Measurements from ENCODE around the gene ST8SIA3.

The ST8SIA3 gene

GRCh38 chr18:57352271-57352701 lies at the start of gene ST8SIA3:
Gene ST8SIA3, plus strand, starts transcription at chr18:57352557. Its CDS starts 290 bp downstream, at chr18:57352847.
- Histone ChIP-seq H3K9ac (ENCODE audit: low read depth, low read length) (peak within 1 kb of the TSS; percentile 78), H3K9me3 (ENCODE audit: control insufficient read depth, insufficient read depth, low read length) (no peaks in the 10 kb centered on the region), H3K4me1 (ENCODE audit: insufficient read depth, low read length) (0 out of 2 replicates have a peak, but pooled peaks cover 4% of the 10 kb centered on the region), H3K36me3 (ENCODE audit: insufficient read depth, low read length) (no peaks in the 10 kb centered on the region)

- H3K36me3 ChIP-seq (ENCODE audit: insufficient read depth, low read length): no peaks in the 10 kb centered on the region
- H3K4me1 ChIP-seq (ENCODE audit: insufficient read depth, low read length): no peaks in the 10 kb centered on the region
- H3K9ac ChIP-seq (ENCODE audit: low read depth, low read length): no peak overlapping the region
- H3K9me3 ChIP-seq (ENCODE audit: control insufficient read depth, insufficient read depth, low read length): no peaks in the 10 kb centered on the region
Observed at GRCh38 chr18:57311472-57311871, 40.9 kb upstream of the ST8SIA3 start.

- H3K9ac ChIP-seq (ENCODE audit: low read depth, low read length): no peak overlapping the region
- no peaks in the 10 kb centered on the region for H3K36me3 ChIP-seq (ENCODE audit: insufficient read depth, low read length)
- no peaks in the 10 kb centered on the region for H3K9me3 ChIP-seq (ENCODE audit: control insufficient read depth, insufficient read depth, low read length)
- H3K4me1 ChIP-seq (ENCODE audit: insufficient read depth, low read length): no peaks in the 10 kb centered on the region
Observed at GRCh38 chr18:57312346-57313144, 39.8 kb upstream of the ST8SIA3 start.

- no peaks in the 10 kb centered on the region for H3K4me1 ChIP-seq (ENCODE audit: insufficient read depth, low read length)
- H3K9me3 ChIP-seq (ENCODE audit: control insufficient read depth, insufficient read depth, low read length): no peaks in the 10 kb centered on the region
- no peaks in the 10 kb centered on the region for H3K36me3 ChIP-seq (ENCODE audit: insufficient read depth, low read length)
- no peak overlapping the region for H3K9ac ChIP-seq (ENCODE audit: low read depth, low read length)
Observed at GRCh38 chr18:57320603-57321002, 31.8 kb upstream of the ST8SIA3 start.

- Histone ChIP-seq H3K36me3 (ENCODE audit: insufficient read depth, low read length) (no peaks in the 10 kb centered on the region), H3K9me3 (ENCODE audit: control insufficient read depth, insufficient read depth, low read length) (no peaks in the 10 kb centered on the region)
Observed at GRCh38 chr18:57325491-57326166, 26.7 kb upstream of the ST8SIA3 start.

GRCh38 chr18:57326718-57327323 lies 25.5 kb upstream of the ST8SIA3 start:
- Histone ChIP-seq H3K36me3 (ENCODE audit: insufficient read depth, low read length) (no peaks in the 10 kb centered on the region), H3K9ac (ENCODE audit: low read depth, low read length) (no peak overlapping the region), H3K9me3 (ENCODE audit: control insufficient read depth, insufficient read depth, low read length) (no peaks in the 10 kb centered on the region), H3K4me1 (ENCODE audit: insufficient read depth, low read length) (no peaks in the 10 kb centered on the region)

More at GRCh38 chr18:57325491-57326166, 26.7 kb upstream of the ST8SIA3 start:
- Histone ChIP-seq H3K9ac (ENCODE audit: low read depth, low read length) (no peak overlapping the region), H3K4me1 (ENCODE audit: insufficient read depth, low read length) (no peaks in the 10 kb centered on the region)

GRCh38 chr18:57328665-57329064 lies 23.7 kb upstream of the ST8SIA3 start:
- Histone ChIP-seq H3K9ac (ENCODE audit: low read depth, low read length) (no peak overlapping the region), H3K36me3 (ENCODE audit: insufficient read depth, low read length) (no peaks in the 10 kb centered on the region), H3K4me1 (ENCODE audit: insufficient read depth, low read length) (0 out of 2 replicates have a peak, but pooled peaks cover under 1% of the 10 kb centered on the region), H3K9me3 (ENCODE audit: control insufficient read depth, insufficient read depth, low read length) (no peaks in the 10 kb centered on the region)

- Histone ChIP-seq H3K9ac (ENCODE audit: low read depth, low read length) (no peak overlapping the region), H3K9me3 (ENCODE audit: control insufficient read depth, insufficient read depth, low read length) (no peaks in the 10 kb centered on the region), H3K36me3 (ENCODE audit: insufficient read depth, low read length) (no peaks in the 10 kb centered on the region), H3K4me1 (ENCODE audit: insufficient read depth, low read length) (0 out of 2 replicates have a peak, but pooled peaks cover 5% of the 10 kb centered on the region)
Observed at GRCh38 chr18:57329856-57330255, 22.5 kb upstream of the ST8SIA3 start.

- Histone ChIP-seq H3K9ac (ENCODE audit: low read depth, low read length) (no peak overlapping the region), H3K4me1 (ENCODE audit: insufficient read depth, low read length) (0 out of 2 replicates have a peak, but pooled peaks cover 5% of the 10 kb centered on the region), H3K36me3 (ENCODE audit: insufficient read depth, low read length) (no peaks in the 10 kb centered on the region), H3K9me3 (ENCODE audit: control insufficient read depth, insufficient read depth, low read length) (no peaks in the 10 kb centered on the region)
Observed at GRCh38 chr18:57331718-57332117, 20.6 kb upstream of the ST8SIA3 start.

GRCh38 chr18:57333940-57334339 lies 18.4 kb upstream of the ST8SIA3 start:
- H3K36me3 ChIP-seq (ENCODE audit: insufficient read depth, low read length): no peaks in the 10 kb centered on the region
- 0 out of 2 replicates have a peak, but pooled peaks cover 5% of the 10 kb centered on the region for H3K4me1 ChIP-seq (ENCODE audit: insufficient read depth, low read length)
- no peak overlapping the region for H3K9ac ChIP-seq (ENCODE audit: low read depth, low read length)
- no peaks in the 10 kb centered on the region for H3K9me3 ChIP-seq (ENCODE audit: control insufficient read depth, insufficient read depth, low read length)

GRCh38 chr18:57334383-57334782 lies 18.0 kb upstream of the ST8SIA3 start:
- Histone ChIP-seq H3K4me1 (ENCODE audit: insufficient read depth, low read length) (0 out of 2 replicates have a peak, but pooled peaks cover 5% of the 10 kb centered on the region), H3K9me3 (ENCODE audit: control insufficient read depth, insufficient read depth, low read length) (no peaks in the 10 kb centered on the region), H3K9ac (ENCODE audit: low read depth, low read length) (no peak overlapping the region), H3K36me3 (ENCODE audit: insufficient read depth, low read length) (no peaks in the 10 kb centered on the region)

- Histone ChIP-seq H3K36me3 (ENCODE audit: insufficient read depth, low read length) (no peaks in the 10 kb centered on the region), H3K9me3 (ENCODE audit: control insufficient read depth, insufficient read depth, low read length) (no peaks in the 10 kb centered on the region), H3K4me1 (ENCODE audit: insufficient read depth, low read length) (0 out of 2 replicates have a peak, but pooled peaks cover 5% of the 10 kb centered on the region), H3K9ac (ENCODE audit: low read depth, low read length) (no peak overlapping the region)
Observed at GRCh38 chr18:57336343-57336742, 16.0 kb upstream of the ST8SIA3 start.

GRCh38 chr18:57337890-57338289 lies 14.5 kb upstream of the ST8SIA3 start:
- no peak overlapping the region for H3K9ac ChIP-seq (ENCODE audit: low read depth, low read length)
- no peaks in the 10 kb centered on the region for H3K36me3 ChIP-seq (ENCODE audit: insufficient read depth, low read length)
- H3K4me1 ChIP-seq (ENCODE audit: insufficient read depth, low read length): 0 out of 2 replicates have a peak, but pooled peaks cover 5% of the 10 kb centered on the region
- no peaks in the 10 kb centered on the region for H3K9me3 ChIP-seq (ENCODE audit: control insufficient read depth, insufficient read depth, low read length)

- Histone ChIP-seq H3K9me3 (ENCODE audit: control insufficient read depth, insufficient read depth, low read length) (no peaks in the 10 kb centered on the region), H3K4me1 (ENCODE audit: insufficient read depth, low read length) (0 out of 2 replicates have a peak, but pooled peaks cover 3% of the 10 kb centered on the region), H3K36me3 (ENCODE audit: insufficient read depth, low read length) (no peaks in the 10 kb centered on the region), H3K9ac (ENCODE audit: low read depth, low read length) (no peak overlapping the region)
Observed at GRCh38 chr18:57343833-57344232, 8.5 kb upstream of the ST8SIA3 start.

All from ES-I3 (cell line).